Stimulated activated CD8-positive, alpha-beta memory T cell treated with anti-CD3 and anti-CD28 coated beads, Interleukin-2, amount 100 ng/mL, for 48 hours (primary cell): ENCODE measurements around the gene GPR18.
"Not testable (repeated sequence)": the region's sequence is repeated elsewhere in the genome, so short reads cannot be mapped to it uniquely, and the experiment has no call there.

Source experiments
- DNase-seq, 2 donors: peaks; one replicate each; pipeline ENCODE4 v3.0.0-alpha.2; 2020; ENCODE audit warnings: low read depth in 2 of 2

Gene GPR18

GRCh38 chr13:99228737-99229691, 29.2 kb downstream of the GPR18 start:
- no peak for DNase-seq

GRCh38 chr13:99227909-99228688, 30.1 kb downstream of the GPR18 start:
- DNase-seq, result no peak

GRCh38 chr13:99227331-99227900, 30.8 kb downstream of the GPR18 start:
- DNase-seq, result no peak

- no peak for DNase-seq
Measured at GRCh38 chr13:99226513-99226912, 31.7 kb downstream of the GPR18 start.

- no peak for DNase-seq
Measured at GRCh38 chr13:99225078-99225477, 33.1 kb downstream of the GPR18 start.

GRCh38 chr13:99224021-99224420, 34.2 kb downstream of the GPR18 start:
- no peak for DNase-seq

- DNase-seq, result no peak
Measured at GRCh38 chr13:99223587-99223986, 34.6 kb downstream of the GPR18 start.

- DNase-seq, result no peak
Measured at GRCh38 chr13:99221567-99222239, 36.5 kb downstream of the GPR18 start.

GRCh38 chr13:99220199-99220935, 37.8 kb downstream of the GPR18 start:
- no peak for DNase-seq

- no peak for DNase-seq
Measured at GRCh38 chr13:99218969-99219368, 39.2 kb downstream of the GPR18 start.

GRCh38 chr13:99218545-99218944, 39.6 kb downstream of the GPR18 start:
- no peak for DNase-seq

- no peak for DNase-seq
Measured at GRCh38 chr13:99218126-99218525, 40.1 kb downstream of the GPR18 start.

GRCh38 chr13:99217461-99218110, 40.6 kb downstream of the GPR18 start:
- DNase-seq, result no peak

- no peak for DNase-seq
Measured at GRCh38 chr13:99215184-99215830, 42.9 kb downstream of the GPR18 start.

- DNase-seq, result no peak
Measured at GRCh38 chr13:99214731-99215130, 43.4 kb downstream of the GPR18 start.

- peak in 1 of 2 donors; percentile 61 for DNase-seq
Measured at GRCh38 chr13:99214232-99214631, 43.9 kb downstream of the GPR18 start.

GRCh38 chr13:99211421-99212035, 46.7 kb downstream of the GPR18 start:
- DNase-seq, result no peak

GRCh38 chr13:99210627-99211026, 47.6 kb downstream of the GPR18 start:
- DNase-seq, result not testable (repeated sequence)

GRCh38 chr13:99208845-99209527, 49.2 kb downstream of the GPR18 start:
- DNase-seq, result no peak
